K562 (cell line): Measurements from ENCODE around the gene ZNF609. TPM values are rescaled to one million over a fixed set of nuclear protein-coding genes. Genes with fewer than 3 reads are reported as not detected.
A peak's percentile ranks its signal among the peaks of the same experiment; 100 is the strongest.

Experiments used
- ATAC-seq: fragments of 200-7000 bp; cut with Tn5 transposase; 3 replicates; pipeline ENCODE4 v1.9.1; 2020; ENCODE audit warnings: moderate library complexity
- BruUV-seq: library from RNA; stranded (reverse); fragments of 400-500 nt; replicated peaks from 2 replicates; lab custom pipeline; 2021; lab: Mats Ljungman, UMichigan
- CTCF ChIA-PET: fragments of 300-600 bp; formaldehyde crosslinking; extraction: SDS; loops from one replicate; lab custom pipeline; 2021; ENCODE audit warnings: low intra/inter-chr PET ratio; lab: Yijun Ruan, JAX
- POLR2A ChIA-PET: fragments of 300-600, 350-650 bp; sonication (Branson Sonifier 250); formaldehyde crosslinking; extraction: SDS; loops from one replicate; lab custom pipeline; 2021; ENCODE audit warnings: antibody characterized with exemption, inconsistent platforms; lab: Yijun Ruan, JAX
- DNase-seq, 4 experiments: peaks; one replicate each; pipeline versions ENCODE4 v3.0.0 to v3.0.0-alpha.2; 2011 to 2018; ENCODE audit warnings: low spot score in 3 of 4, mixed read lengths in 3 of 4; ENCODE audit errors: extremely low read depth in 1 of 4
- FAIRE-seq: peaks from 2 replicates; lab custom pipeline; 2011; peaks lifted over from hg19 to GRCh38; lab: Jason Lieb, UNC
- H2AFZ ChIP-seq: 2 replicates; pipeline ENCODE4 v1.6.0; 2011; ENCODE audit warnings: low read depth, low read length, control low read depth, inconsistent platforms
- H3K27ac ChIP-seq: fragments of 200-600 bp; 3 replicates; pipeline ENCODE4 v1.8.0; 2011; ENCODE audit warnings: low read depth, mild to moderate bottlenecking, control low read depth, inconsistent platforms, low read length, moderate library complexity, mixed read lengths; ENCODE audit errors: extremely low read depth
- H3K27me3 ChIP-seq, 2 experiments: fragments of 300-600 bp in 1 of 2; 2 replicates in 1 of 2; 3 replicates in 1 of 2; pipeline versions ENCODE4 v1.6.0 to v1.8.0; 2011; ENCODE audit warnings: inconsistent platforms in 2 of 2, low read length in 2 of 2, mild to moderate bottlenecking in 1 of 2, mixed read lengths in 1 of 2, moderate library complexity in 1 of 2; ENCODE audit not compliant: control insufficient read depth in 2 of 2, insufficient read depth in 2 of 2
- H3K36me3 ChIP-seq: fragments of 300-600 bp; 3 replicates; pipeline ENCODE4 v1.8.0; 2011; ENCODE audit warnings: mild to moderate bottlenecking, low read length, inconsistent platforms; ENCODE audit not compliant: control insufficient read depth, insufficient read depth
- H3K4me1 ChIP-seq, 2 experiments: fragments of 200-600 bp in 1 of 2; replicated peaks in 1 of 2; 2 replicates in 1 of 2; 3 replicates in 1 of 2; pipeline versions ENCODE4 v1.5.1 to v1.8.0; 2011; ENCODE audit warnings: inconsistent platforms in 2 of 2, low read length in 2 of 2, mild to moderate bottlenecking in 1 of 2, mixed read lengths in 1 of 2, moderate library complexity in 1 of 2; ENCODE audit not compliant: control insufficient read depth in 2 of 2, insufficient read depth in 2 of 2
- H3K4me2 ChIP-seq: 2 replicates; pipeline ENCODE4 v1.6.1; 2011; ENCODE audit warnings: low read length, control low read depth, inconsistent platforms, mixed read lengths; ENCODE audit not compliant: insufficient read depth
- H3K4me3 ChIP-seq: fragments of 200-600 bp; sonication (generic), shearing (Covaris generic); 2 replicates; pipeline ENCODE4 v1.5.1; 2016; ENCODE audit warnings: control low read depth, inconsistent platforms
- H3K79me2 ChIP-seq: fragments of 200-600 bp; 3 replicates; pipeline ENCODE4 v1.8.0; 2011; ENCODE audit warnings: low read length, inconsistent platforms; ENCODE audit not compliant: control insufficient read depth, insufficient read depth
- H3K9ac ChIP-seq, 2 experiments: 2 replicates each; pipeline versions ENCODE4 v1.6.0 to v1.6.1; 2011; ENCODE audit warnings: low read depth in 2 of 2, low read length in 2 of 2, control low read depth in 1 of 2, inconsistent platforms in 1 of 2, mild to moderate bottlenecking in 1 of 2, mixed read lengths in 1 of 2; ENCODE audit not compliant: insufficient read depth in 1 of 2
- H3K9me1 ChIP-seq: one replicate; pipeline ENCODE4 v1.6.0; 2011; ENCODE audit warnings: inconsistent platforms, mild to moderate bottlenecking, low read length, moderate library complexity; ENCODE audit not compliant: control insufficient read depth, insufficient read depth
- H3K9me3 ChIP-seq: replicated peaks from 2 replicates; pipeline ENCODE4 v1.5.1; 2011; ENCODE audit warnings: low read depth, low read length, inconsistent platforms; ENCODE audit not compliant: control insufficient read depth, insufficient read depth
- H4K20me1 ChIP-seq: replicated peaks from 2 replicates; pipeline ENCODE4 v1.6.1; 2011; ENCODE audit warnings: low read length, inconsistent platforms, mixed read lengths; ENCODE audit not compliant: control insufficient read depth, insufficient read depth
- ATF2 ChIP-seq: sonication (generic); formaldehyde crosslinking; IDR thresholded peaks from 2 replicates; pipeline ENCODE4 v1.8.1; 2022; ENCODE audit warnings: missing genetic modification reagents
- BRD4 ChIP-seq: fragments of 200-600 bp; sonication (generic); IDR thresholded peaks from 2 replicates; pipeline ENCODE4 v1.6.1; 2017; ENCODE audit warnings: inconsistent platforms
- DDX20 ChIP-seq: fragments of 450-650 bp; IDR thresholded peaks from 2 replicates; pipeline ENCODE4 v1.6.1; 2016; ENCODE audit warnings: missing genetic modification characterization, low read depth, mild to moderate bottlenecking, missing compliant biosample characterization, moderate library complexity
- ERF ChIP-seq: fragments of 450-650 bp; formaldehyde crosslinking; IDR thresholded peaks from 2 replicates; pipeline ENCODE4 v1.4.0; 2020; ENCODE audit warnings: mild to moderate bottlenecking, mixed read lengths
- ETV6 ChIP-seq, 3 experiments: fragments of 150-350 bp in 1 of 3; sonication (generic) in 1 of 3; formaldehyde crosslinking in 1 of 3; IDR thresholded peaks; 2 replicates each; pipeline versions ENCODE4 v1.6.1 to v1.8.0; 2014 to 2022; ENCODE audit warnings: borderline replicate concordance in 2 of 3, low read depth in 2 of 3, antibody characterized with exemption in 1 of 3, low read length in 1 of 3, mild to moderate bottlenecking in 1 of 3, missing genetic modification reagents in 1 of 3
- FOSL1 ChIP-seq: fragments of 200-800 bp; sonication (Bioruptor generic); conservative IDR thresholded peaks from 2 replicates; pipeline ENCODE4 v1.6.1; 2016; ENCODE audit warnings: missing genetic modification characterization, missing compliant biosample characterization
- FOXK2 ChIP-seq, 2 experiments: fragments of 450-650 bp; IDR thresholded peaks in 1 of 2; conservative IDR thresholded peaks in 1 of 2; 2 replicates each; pipeline ENCODE4 v1.6.1; 2016; ENCODE audit warnings: low read depth in 2 of 2, mild to moderate bottlenecking in 1 of 2
- HDAC6 ChIP-seq: IDR thresholded peaks from 2 replicates; pipeline ENCODE4 v1.6.1; 2012; ENCODE audit warnings: low read depth, mild to moderate bottlenecking, control low read depth, inconsistent platforms, low read length, moderate library complexity
- SOX6 ChIP-seq: fragments of 450-650 bp; IDR thresholded peaks from 2 replicates; pipeline ENCODE4 v1.6.1; 2014; ENCODE audit warnings: mild to moderate bottlenecking
- STAT5A ChIP-seq: IDR thresholded peaks from 2 replicates; pipeline ENCODE4 v1.6.1; 2012; ENCODE audit warnings: low read length, inconsistent platforms, borderline replicate concordance
- ZC3H11A ChIP-seq: IDR thresholded peaks from 2 replicates; pipeline ENCODE4 v1.6.1; 2012; ENCODE audit warnings: low read depth, low read length, improper control_type of control experiment
- ZKSCAN3 ChIP-seq: fragments of 250-450 bp; sonication (Bioruptor Pico); IDR thresholded peaks from 2 replicates; pipeline ENCODE4 v1.4.0; 2020
- ZNF197 ChIP-seq: fragments of 200-800 bp; sonication (Bioruptor generic); IDR thresholded peaks from 2 replicates; pipeline ENCODE4 v1.6.1; 2016; ENCODE audit warnings: low read depth, missing genetic modification characterization, missing compliant biosample characterization
- ZNF551 ChIP-seq: fragments of 250-450 bp; sonication (Bioruptor Pico); IDR thresholded peaks from 2 replicates; pipeline ENCODE4 v1.5.0; 2021; ENCODE audit warnings: mild to moderate bottlenecking, moderate library complexity
- WGBS: fragments of 100-300 bp; shearing (Covaris generic); methylation state at CpG from one replicate; pipeline ENCODE4 v1.1.6; 2016; ENCODE audit warnings: low coverage, mixed read lengths; ENCODE audit not compliant: insufficient coverage; ENCODE audit errors: missing lambda C conversion rate; 5-methylcytosine and 5-hydroxymethylcytosine counted together
- in situ Hi-C: fragments of 300-500 bp; cut with MboI; formaldehyde crosslinking; loops from 4 replicates; pipeline ENCODE4 v1.15.0; 2018; ENCODE audit warnings: inconsistent platforms, mixed read lengths
- intact Hi-C: fragments of 100-400 bp; cut with micrococcal nuclease; formaldehyde crosslinking; loops from 2 replicates; pipeline ENCODE4 v1.14.2; 2022
- polyA plus RNA-seq, 8 experiments: library from polyadenylated mRNA; depleted of rRNA in 4 of 8; stranded (reverse) in 5 of 8; unstranded in 3 of 8; fragments of >200 nt; fragmentation: Nextera tagmentation in 2 of 8; fragmentation: Illumina TruSeq in 1 of 8; extraction: Ambion mirVana in 2 of 8; extraction: Trizol in 1 of 8; gene quantifications; 2 replicates each; pipeline versions ENCODE4 v1.2.1 to v1.2.3, GENCODE V29; 2011 to 2014; ENCODE audit warnings: inconsistent platforms in 1 of 8, missing spikeins in 1 of 8
- total RNA-seq, 7 experiments: library from RNA; depleted of rRNA in 6 of 7; stranded (reverse); fragments of >200 nt in 6 of 7; fragmentation: Illumina TruSeq in 2 of 7; extraction: Trizol in 2 of 7; gene quantifications; 2 replicates each; pipeline versions ENCODE4 v1.2.1 to v1.2.3, GENCODE V29; 2011 to 2021; ENCODE audit warnings: low replicate concordance in 1 of 7
- TF ChIP-seq, protein P1 (sequence below), 2 experiments: fragments of 450-650 bp; IDR thresholded peaks; 2 replicates each; pipeline ENCODE4 v1.6.1; 2016
- TF ChIP-seq, protein P2 (sequence below): fragments of 450-650 bp; formaldehyde crosslinking; IDR thresholded peaks from 2 replicates; pipeline ENCODE4 v1.4.0; 2020; ENCODE audit warnings: mild to moderate bottlenecking, moderate library complexity

ZNF609 gene
- total and polyA plus RNA-seq, 9 of the 15 experiments (the other 6 are each of a cell fraction or from before 2014, with no cell fraction given): 3.0 to 38.7 (median 17.8) TPM

GRCh38 chr15:64527263-64527984 is 67.0 kb downstream of the ZNF609 start (continued):
- TF ChIP-seq ETV6 (IDR thresholded peaks at IDR 0.05; ENCODE audit: borderline replicate concordance in 1 of 2, low read depth in 2 of 2, low read length in 1 of 2) (no peak), ETV6 (CRISPR knock-in tag; IDR thresholded peaks at IDR 0.05; ENCODE audit: borderline replicate concordance) (no peak), SOX6 (peak; percentile 71; the same call in 1 of the 2 replicates), FOSL1 (peak; percentile 82)
- TF ChIP-seq, protein P1, sequence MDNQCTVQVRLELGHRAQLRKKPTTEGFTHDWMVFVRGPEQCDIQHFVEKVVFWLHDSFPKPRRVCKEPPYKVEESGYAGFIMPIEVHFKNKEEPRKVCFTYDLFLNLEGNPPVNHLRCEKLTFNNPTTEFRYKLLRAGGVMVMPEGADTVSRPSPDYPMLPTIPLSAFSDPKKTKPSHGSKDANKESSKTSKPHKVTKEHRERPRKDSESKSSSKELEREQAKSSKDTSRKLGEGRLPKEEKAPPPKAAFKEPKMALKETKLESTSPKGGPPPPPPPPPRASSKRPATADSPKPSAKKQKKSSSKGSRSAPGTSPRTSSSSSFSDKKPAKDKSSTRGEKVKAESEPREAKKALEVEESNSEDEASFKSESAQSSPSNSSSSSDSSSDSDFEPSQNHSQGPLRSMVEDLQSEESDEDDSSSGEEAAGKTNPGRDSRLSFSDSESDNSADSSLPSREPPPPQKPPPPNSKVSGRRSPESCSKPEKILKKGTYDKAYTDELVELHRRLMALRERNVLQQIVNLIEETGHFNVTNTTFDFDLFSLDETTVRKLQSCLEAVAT (IDR thresholded peaks at IDR 0.05): no peak

GRCh38 chr15:64528871-64529270 is 68.5 kb downstream of the ZNF609 start:
- no peak for ATAC-seq
- intact Hi-C loops: no loop called here
- CTCF ChIA-PET: no interaction called here
- no peak for FAIRE-seq
- BruUV-seq: no TSS peak
- Histone ChIP-seq H3K9me1 (no peaks in the 10 kb centered on the region), H3K4me1 (peaks cover 4 to 24% of the 10 kb centered on the region in 2 experiments; a peak in 4 of 5 replicates), H3K36me3 (peaks cover 11% of the 10 kb centered on the region), H2AFZ (no peak overlapping the region), H3K79me2 (peaks cover 95% of the 10 kb centered on the region), H3K9me3 (no peaks in the 10 kb centered on the region), H3K27ac (no peak overlapping the region), H4K20me1 (peaks cover 12% of the 10 kb centered on the region), H3K4me2 (no peak overlapping the region), H3K27me3 (no peaks in the 10 kb centered on the region), H3K9ac (no peak overlapping the region), H3K4me3 (no peak overlapping the region)
- 94% methylated on average over 10 of the region's 10 CpGs for WGBS
- no peak for DNase-seq
- POLR2A ChIA-PET: no interaction called here
- in situ Hi-C loops: no loop called here
- TF ChIP-seq, protein P2, sequence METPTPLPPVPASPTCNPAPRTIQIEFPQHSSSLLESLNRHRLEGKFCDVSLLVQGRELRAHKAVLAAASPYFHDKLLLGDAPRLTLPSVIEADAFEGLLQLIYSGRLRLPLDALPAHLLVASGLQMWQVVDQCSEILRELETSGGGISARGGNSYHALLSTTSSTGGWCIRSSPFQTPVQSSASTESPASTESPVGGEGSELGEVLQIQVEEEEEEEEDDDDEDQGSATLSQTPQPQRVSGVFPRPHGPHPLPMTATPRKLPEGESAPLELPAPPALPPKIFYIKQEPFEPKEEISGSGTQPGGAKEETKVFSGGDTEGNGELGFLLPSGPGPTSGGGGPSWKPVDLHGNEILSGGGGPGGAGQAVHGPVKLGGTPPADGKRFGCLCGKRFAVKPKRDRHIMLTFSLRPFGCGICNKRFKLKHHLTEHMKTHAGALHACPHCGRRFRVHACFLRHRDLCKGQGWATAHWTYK: no peak
- TF ChIP-seq ZC3H11A: no peak
- TF ChIP-seq BRD4: no peak
- TF ChIP-seq ZNF551 (CRISPR knock-in tag): no peak
- no peak for TF ChIP-seq ZKSCAN3 (CRISPR knock-in tag)
- TF ChIP-seq ATF2 (CRISPR knock-in tag): no peak
- no peak for TF ChIP-seq FOXK2 (conservative IDR thresholded peaks at IDR 0.05 in 1 of 2, IDR thresholded peaks at IDR 0.05 in 1 of 2; ENCODE audit: low read depth in 2 of 2)
- no peak for TF ChIP-seq ERF (CRISPR knock-in tag)
- no peak for TF ChIP-seq STAT5A
- TF ChIP-seq HDAC6: no peak
- no peak for TF ChIP-seq DDX20 (tag)
- no peak for TF ChIP-seq ZNF197 (CRISPR knock-in tag)
